ES-I3 (cell line): Measurements from ENCODE around the gene PEX13.

ENCODE experiments used
- H3K36me3 ChIP-seq: 2 replicates; pipeline ENCODE4 v1.6.1; 2013; ENCODE audit warnings: mild to moderate bottlenecking, low read length, control low read depth, moderate library complexity; ENCODE audit not compliant: insufficient read depth
- H3K4me1 ChIP-seq: 2 replicates; pipeline ENCODE4 v1.6.1; 2013; ENCODE audit warnings: mild to moderate bottlenecking, control low read depth, low read length; ENCODE audit not compliant: insufficient read depth
- H3K9ac ChIP-seq: 2 replicates; pipeline ENCODE4 v1.6.1; 2013; ENCODE audit warnings: low read depth, mild to moderate bottlenecking, low read length, moderate library complexity
- H3K9me3 ChIP-seq: 2 replicates; pipeline ENCODE4 v1.6.1; 2013; ENCODE audit warnings: mild to moderate bottlenecking, low read length, moderate library complexity; ENCODE audit not compliant: control insufficient read depth, insufficient read depth

Gene PEX13

DNA sequence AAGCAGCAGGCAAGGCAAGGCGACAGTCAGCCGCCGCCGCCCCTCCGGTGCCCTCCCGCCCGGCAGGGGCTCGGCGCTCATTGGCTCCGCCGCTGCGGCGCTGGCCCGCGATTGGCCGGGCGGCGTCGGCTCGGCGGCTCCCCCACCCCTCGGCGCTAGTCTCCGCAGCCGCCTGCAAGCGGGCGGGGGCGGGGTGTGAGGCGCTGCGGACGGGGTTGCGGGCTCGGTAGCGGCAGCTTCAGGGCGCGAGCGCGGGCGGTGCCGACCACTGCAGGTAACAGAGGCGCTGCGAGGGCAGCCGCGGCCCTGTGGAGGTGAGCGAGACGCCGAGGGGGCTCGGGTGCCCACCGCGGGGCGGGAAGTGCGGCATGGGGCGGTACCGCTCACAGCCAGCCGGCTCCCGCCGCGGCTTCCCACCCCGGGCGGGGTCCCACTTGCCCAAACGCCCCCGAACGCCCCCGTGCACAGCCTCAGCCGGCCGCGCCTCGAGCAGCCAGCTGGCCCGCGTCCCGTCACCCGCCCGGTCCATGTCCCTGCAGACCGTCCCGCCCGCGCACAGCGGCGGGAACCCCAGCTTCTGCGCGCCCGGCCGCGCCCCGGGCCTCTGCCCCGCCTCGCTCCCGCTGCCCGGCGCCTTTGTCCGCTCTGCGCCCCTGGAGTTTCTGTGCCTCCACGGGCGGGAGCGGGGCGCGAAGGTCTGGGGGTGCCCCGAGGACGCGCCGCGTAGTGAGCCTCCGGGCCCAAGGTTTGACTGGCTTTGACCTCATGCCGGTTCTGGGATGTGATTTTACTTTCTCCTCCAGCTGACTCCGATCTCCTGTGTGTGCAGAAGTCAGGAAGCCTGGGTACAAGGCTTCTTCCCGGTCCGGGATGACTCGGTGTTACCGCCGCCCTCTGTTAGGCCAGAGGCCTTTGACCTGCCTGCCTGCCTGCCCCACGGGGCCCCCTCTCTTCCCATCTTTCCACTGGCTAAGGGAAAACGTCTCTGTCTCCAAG lies 48.5 kb downstream of the PEX13 start, which contains the start of gene SANBR:
SANBR (plus strand) TSS at position 158 of the 996 bp plus-strand sequence. CDS start 4,480 bp downstream, outside the sequence.
- Histone ChIP-seq H3K36me3 (no peaks in the 10 kb centered on the region), H3K9me3 (no peaks in the 10 kb centered on the region), H3K9ac (peak within 1 kb of the TSS; percentile 97), H3K4me1 (no peaks in the 10 kb centered on the region)

DNA sequence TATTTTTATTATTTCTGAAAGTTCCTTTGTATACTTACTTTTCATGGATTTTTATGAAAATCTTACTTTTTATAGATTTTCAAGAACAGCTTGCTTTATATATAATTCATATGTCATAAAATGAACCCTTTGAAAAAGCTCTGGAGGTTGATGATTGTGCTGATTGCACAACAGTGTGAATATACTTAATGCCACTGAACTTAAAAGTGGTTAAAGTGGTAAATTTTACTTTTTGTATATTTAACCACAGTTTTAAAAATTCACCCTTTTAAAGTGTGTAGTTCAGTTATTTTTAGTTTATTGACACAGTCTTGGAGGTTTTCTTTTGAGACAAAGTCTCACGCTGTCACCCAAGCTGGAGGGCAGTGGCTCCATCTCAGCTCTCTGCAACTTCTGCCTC lies 56.6 kb downstream of the PEX13 start:
- Histone ChIP-seq H3K9ac (no peak overlapping the region), H3K9me3 (no peaks in the 10 kb centered on the region), H3K36me3 (no peaks in the 10 kb centered on the region), H3K4me1 (no peaks in the 10 kb centered on the region)

DNA sequence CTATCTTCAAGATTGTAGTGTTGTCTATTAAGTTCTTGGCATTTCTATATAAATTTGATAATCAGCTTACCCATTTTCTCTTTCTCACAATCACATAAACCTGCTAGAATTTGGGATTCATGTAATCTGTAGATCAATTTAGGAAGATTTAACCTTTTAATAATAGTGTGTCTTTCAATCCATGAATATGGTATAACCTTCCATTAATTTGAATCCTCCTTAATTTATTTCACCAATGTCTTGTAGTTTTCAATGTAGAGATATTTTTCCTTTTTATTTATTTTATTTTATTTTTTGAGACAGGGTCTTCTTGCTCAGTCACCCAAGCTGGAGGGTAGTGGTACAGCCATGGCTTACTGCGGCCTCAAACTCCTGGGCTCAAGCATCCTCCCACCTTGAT lies 68.4 kb downstream of the PEX13 start:
- no peak overlapping the region for H3K9ac ChIP-seq
- no peaks in the 10 kb centered on the region for H3K9me3 ChIP-seq
- H3K36me3 ChIP-seq = no peaks in the 10 kb centered on the region
- no peaks in the 10 kb centered on the region for H3K4me1 ChIP-seq

DNA sequence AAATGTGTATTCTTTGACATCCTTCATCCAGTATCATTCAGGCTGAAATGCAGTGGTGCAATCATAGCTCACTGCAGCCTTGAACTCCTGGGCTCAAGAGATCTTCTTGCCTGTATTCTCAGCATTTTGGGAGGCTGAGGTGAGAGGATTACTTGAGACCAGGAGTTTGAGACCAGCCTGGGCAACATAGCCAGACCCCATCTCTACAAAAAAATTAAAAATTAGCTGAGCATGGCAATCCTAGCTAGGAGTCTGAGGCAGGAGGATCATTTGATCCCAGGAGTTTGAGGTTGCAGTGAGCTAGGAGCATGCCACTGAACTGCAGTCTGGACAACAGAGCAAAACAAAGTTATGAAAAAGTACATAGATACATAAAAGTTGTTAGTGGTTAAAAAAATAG lies 72.3 kb downstream of the PEX13 start:
- H3K36me3 ChIP-seq = no peaks in the 10 kb centered on the region
- no peaks in the 10 kb centered on the region for H3K9me3 ChIP-seq
- H3K9ac ChIP-seq = no peak overlapping the region
- H3K4me1 ChIP-seq = no peaks in the 10 kb centered on the region

DNA sequence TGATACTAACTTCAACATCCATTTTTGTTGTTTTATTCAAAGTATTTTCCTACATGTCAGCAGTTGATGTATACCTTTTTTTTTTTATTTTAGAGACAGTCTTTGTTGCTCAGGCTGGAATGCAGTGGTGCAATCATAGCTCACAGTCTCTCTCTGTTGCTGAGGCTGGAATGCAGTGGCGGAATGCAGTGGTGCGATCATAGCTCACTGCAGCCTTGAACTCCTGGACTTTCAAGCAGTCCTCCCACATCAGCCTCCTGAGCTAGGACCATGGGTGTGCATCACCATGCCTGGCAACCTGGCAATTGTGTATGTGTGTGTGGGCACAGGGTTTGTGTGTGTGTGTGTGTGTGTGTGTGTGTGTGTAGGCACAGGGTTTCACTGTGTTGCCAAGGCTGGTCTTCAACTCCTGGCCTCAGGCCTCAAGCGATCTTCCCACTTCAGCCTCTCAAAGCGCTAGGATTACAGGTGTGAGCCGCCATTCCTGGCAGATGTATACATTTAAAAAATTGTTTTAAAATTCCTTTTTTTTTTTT lies 72.9 kb downstream of the PEX13 start:
- H3K9ac ChIP-seq = no peak overlapping the region
- H3K4me1 ChIP-seq = no peaks in the 10 kb centered on the region

DNA sequence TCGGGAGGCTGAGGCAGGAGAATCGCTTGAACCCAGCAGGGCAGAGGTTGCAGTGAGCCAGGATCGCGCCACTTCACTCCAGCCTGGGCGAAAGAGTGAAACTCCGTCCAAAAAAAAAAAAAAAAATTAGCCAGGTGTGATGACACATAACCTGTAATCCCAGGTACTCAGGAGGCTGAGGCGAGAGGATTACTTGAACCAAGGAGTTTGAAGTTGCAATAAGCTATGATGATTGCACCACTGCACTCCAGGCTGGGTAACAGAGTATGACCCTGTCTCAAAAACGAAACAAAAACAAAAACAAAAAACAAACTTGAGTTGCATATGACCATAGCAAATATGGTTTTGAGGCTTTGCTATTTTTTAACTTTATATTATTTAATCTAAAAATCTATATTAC lies 74.0 kb downstream of the PEX13 start:
- no peaks in the 10 kb centered on the region for H3K36me3 ChIP-seq
- no peaks in the 10 kb centered on the region for H3K9me3 ChIP-seq
- no peaks in the 10 kb centered on the region for H3K4me1 ChIP-seq
- H3K9ac ChIP-seq = no peak overlapping the region

More for the DNA sequence above, 72.9 kb downstream of the PEX13 start:
- Histone ChIP-seq H3K9me3 (no peaks in the 10 kb centered on the region), H3K36me3 (no peaks in the 10 kb centered on the region)

DNA sequence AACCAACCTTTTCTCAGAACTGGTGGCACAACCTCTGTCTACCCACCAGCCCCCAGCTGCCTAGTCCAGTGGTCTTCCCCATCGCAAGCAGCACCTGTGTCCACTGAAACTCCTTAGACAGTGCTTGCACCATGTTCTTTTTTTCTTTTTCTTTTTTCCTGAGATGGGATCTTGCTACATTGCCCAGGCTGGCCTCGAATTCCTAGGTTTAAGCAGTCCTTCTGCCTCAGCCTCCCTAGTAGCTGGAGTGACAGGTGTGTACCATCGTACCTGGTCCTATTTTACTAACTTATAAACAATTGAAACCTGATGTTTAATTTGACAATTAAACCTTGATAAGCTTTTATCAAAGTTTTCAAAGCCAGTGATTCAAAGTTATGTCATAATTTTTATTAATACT lies 78.9 kb downstream of the PEX13 start:
- H3K36me3 ChIP-seq = no peaks in the 10 kb centered on the region
- no peaks in the 10 kb centered on the region for H3K9me3 ChIP-seq
- no peak overlapping the region for H3K9ac ChIP-seq
- no peaks in the 10 kb centered on the region for H3K4me1 ChIP-seq

DNA sequence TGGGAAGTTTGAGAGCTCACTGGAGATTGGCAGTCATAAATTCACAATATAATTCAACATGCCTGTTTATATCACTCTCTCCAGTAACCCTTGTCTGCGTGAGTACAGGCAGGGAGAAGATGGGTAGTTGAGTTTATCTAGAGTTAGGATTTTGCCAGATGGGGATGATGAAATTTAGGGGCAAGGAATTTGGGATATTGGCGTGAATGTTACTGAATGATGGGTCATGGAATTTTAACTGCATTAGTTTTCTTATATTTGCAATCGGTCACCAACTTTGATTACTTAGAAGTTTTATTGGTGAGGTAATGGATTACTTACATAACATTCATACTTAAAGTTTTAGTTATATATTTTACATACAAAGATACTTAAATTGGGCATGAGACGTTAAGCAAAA lies 83.3 kb downstream of the PEX13 start:
- Histone ChIP-seq H3K9ac (no peak overlapping the region), H3K4me1 (no peaks in the 10 kb centered on the region)

More for the DNA sequence above, 83.3 kb downstream of the PEX13 start:
- Histone ChIP-seq H3K36me3 (no peaks in the 10 kb centered on the region), H3K9me3 (no peaks in the 10 kb centered on the region)
